Measurements from ENCODE around the gene CDC14B.

- TF ChIP-seq, protein P1, sequence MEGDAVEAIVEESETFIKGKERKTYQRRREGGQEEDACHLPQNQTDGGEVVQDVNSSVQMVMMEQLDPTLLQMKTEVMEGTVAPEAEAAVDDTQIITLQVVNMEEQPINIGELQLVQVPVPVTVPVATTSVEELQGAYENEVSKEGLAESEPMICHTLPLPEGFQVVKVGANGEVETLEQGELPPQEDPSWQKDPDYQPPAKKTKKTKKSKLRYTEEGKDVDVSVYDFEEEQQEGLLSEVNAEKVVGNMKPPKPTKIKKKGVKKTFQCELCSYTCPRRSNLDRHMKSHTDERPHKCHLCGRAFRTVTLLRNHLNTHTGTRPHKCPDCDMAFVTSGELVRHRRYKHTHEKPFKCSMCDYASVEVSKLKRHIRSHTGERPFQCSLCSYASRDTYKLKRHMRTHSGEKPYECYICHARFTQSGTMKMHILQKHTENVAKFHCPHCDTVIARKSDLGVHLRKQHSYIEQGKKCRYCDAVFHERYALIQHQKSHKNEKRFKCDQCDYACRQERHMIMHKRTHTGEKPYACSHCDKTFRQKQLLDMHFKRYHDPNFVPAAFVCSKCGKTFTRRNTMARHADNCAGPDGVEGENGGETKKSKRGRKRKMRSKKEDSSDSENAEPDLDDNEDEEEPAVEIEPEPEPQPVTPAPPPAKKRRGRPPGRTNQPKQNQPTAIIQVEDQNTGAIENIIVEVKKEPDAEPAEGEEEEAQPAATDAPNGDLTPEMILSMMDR (IDR thresholded peaks at IDR 0.05) = no peak
- TF ChIP-seq POLR2AphosphoS5 (IDR thresholded peaks at IDR 0.05) (no peak), EP300 (IDR thresholded peaks at IDR 0.05) (no peak)
Observed at GRCh38 chr9:96501633-96502538, 117.8 kb downstream of the CDC14B start.

Data from gastroesophageal sphincter (tissue), 3 donors.